ENCODE data around the gene EHD3.

GRCh38 chr2:31200972-31201371 is 33.0 kb upstream of the EHD3 start:
- TF ChIP-seq, protein P1, sequence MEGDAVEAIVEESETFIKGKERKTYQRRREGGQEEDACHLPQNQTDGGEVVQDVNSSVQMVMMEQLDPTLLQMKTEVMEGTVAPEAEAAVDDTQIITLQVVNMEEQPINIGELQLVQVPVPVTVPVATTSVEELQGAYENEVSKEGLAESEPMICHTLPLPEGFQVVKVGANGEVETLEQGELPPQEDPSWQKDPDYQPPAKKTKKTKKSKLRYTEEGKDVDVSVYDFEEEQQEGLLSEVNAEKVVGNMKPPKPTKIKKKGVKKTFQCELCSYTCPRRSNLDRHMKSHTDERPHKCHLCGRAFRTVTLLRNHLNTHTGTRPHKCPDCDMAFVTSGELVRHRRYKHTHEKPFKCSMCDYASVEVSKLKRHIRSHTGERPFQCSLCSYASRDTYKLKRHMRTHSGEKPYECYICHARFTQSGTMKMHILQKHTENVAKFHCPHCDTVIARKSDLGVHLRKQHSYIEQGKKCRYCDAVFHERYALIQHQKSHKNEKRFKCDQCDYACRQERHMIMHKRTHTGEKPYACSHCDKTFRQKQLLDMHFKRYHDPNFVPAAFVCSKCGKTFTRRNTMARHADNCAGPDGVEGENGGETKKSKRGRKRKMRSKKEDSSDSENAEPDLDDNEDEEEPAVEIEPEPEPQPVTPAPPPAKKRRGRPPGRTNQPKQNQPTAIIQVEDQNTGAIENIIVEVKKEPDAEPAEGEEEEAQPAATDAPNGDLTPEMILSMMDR (conservative IDR thresholded peaks at IDR 0.05): no peak
- no peak for TF ChIP-seq ZFX (IDR thresholded peaks at IDR 0.05)

Measured in C4-2B (cell line).